Neural cell (in vitro differentiated cells): ENCODE measurements around the gene RALGPS1. TPM values are rescaled to one million over a fixed set of nuclear protein-coding genes. Genes with fewer than 3 reads are reported as not detected.

Experiments
- H2AFZ ChIP-seq: fragments of 200-600, 300-800 bp; sonication (generic), shearing (Covaris generic); 2 replicates; pipeline ENCODE4 v1.6.0; 2014; ENCODE audit warnings: low read depth, mild to moderate bottlenecking, antibody characterized with exemption, low read length, moderate library complexity
- H3F3A ChIP-seq: fragments of 200-600 bp; shearing (Covaris generic); 2 replicates; pipeline ENCODE4 v1.6.1; 2016; ENCODE audit warnings: mild to moderate bottlenecking, moderate library complexity, mixed read lengths, antibody characterized with exemption, low read length; ENCODE audit not compliant: insufficient read depth, poor library complexity, severe bottlenecking
- H3K27ac ChIP-seq: fragments of 200-600, 300-800 bp; sonication (generic), shearing (Covaris generic); 2 replicates; pipeline ENCODE4 v1.5.1; 2014; ENCODE audit warnings: mild to moderate bottlenecking, low read length, moderate library complexity
- H3K27me3 ChIP-seq: fragments of 300-800, 200-600 bp; sonication (generic), shearing (Covaris generic); 2 replicates; pipeline ENCODE4 v1.6.0; 2014; ENCODE audit warnings: mild to moderate bottlenecking, low read depth, low read length, moderate library complexity; ENCODE audit not compliant: insufficient read depth
- H3K36me3 ChIP-seq: fragments of 300-800, 200-600 bp; sonication (generic), shearing (Covaris generic); 2 replicates; pipeline ENCODE4 v1.5.1; 2014; ENCODE audit warnings: mild to moderate bottlenecking, antibody characterized with exemption, low read length, moderate library complexity; ENCODE audit not compliant: insufficient read depth
- H3K4me2 ChIP-seq: fragments of 300-800, 200-600 bp; sonication (generic), shearing (Covaris generic); 2 replicates; pipeline ENCODE4 v1.6.0; 2014; ENCODE audit warnings: mild to moderate bottlenecking, low read length
- H3K4me3 ChIP-seq: fragments of 300-800, 200-600 bp; sonication (generic), shearing (Covaris generic); 2 replicates; pipeline ENCODE4 v1.5.1; 2014; ENCODE audit warnings: mild to moderate bottlenecking, low read length, moderate library complexity
- H3K79me2 ChIP-seq: fragments of 200-600 bp; shearing (Covaris generic); replicated peaks from 2 replicates; pipeline ENCODE4 v1.6.0; 2014; ENCODE audit warnings: mild to moderate bottlenecking, low read length, moderate library complexity; ENCODE audit not compliant: insufficient read depth
- H3K9ac ChIP-seq: fragments of 300-800, 200-600 bp; sonication (generic), shearing (Covaris generic); 2 replicates; pipeline ENCODE4 v1.6.1; 2016; ENCODE audit warnings: mild to moderate bottlenecking, low read length, mixed read lengths
- H3K9me2 ChIP-seq: fragments of 200-600 bp; shearing (Covaris generic); 2 replicates; pipeline ENCODE4 v1.6.1; 2016; ENCODE audit warnings: mild to moderate bottlenecking, low read length, mixed read lengths; ENCODE audit not compliant: insufficient read depth
- H3K9me3 ChIP-seq: fragments of 200-600, 300-800 bp; sonication (generic), shearing (Covaris generic); 2 replicates; pipeline ENCODE4 v1.6.1; 2016; ENCODE audit warnings: mild to moderate bottlenecking, mixed run types, low read length, moderate library complexity, mixed read lengths
- H4K20me1 ChIP-seq: fragments of 200-600 bp; shearing (Covaris generic); 2 replicates; pipeline ENCODE4 v1.6.1; 2016; ENCODE audit warnings: mild to moderate bottlenecking, mixed run types; ENCODE audit not compliant: insufficient read depth
- CTCF ChIP-seq: fragments of 450-650 bp; IDR thresholded peaks from 2 replicates; pipeline ENCODE4 v1.5.1; 2014; ENCODE audit warnings: antibody characterized with exemption, mild to moderate bottlenecking, moderate library complexity; ENCODE audit not compliant: poor library complexity, severe bottlenecking
- EP300 ChIP-seq: fragments of 450-650 bp; conservative IDR thresholded peaks from 2 replicates; pipeline ENCODE4 v1.6.1; 2014; ENCODE audit warnings: antibody characterized with exemption, mild to moderate bottlenecking, moderate library complexity; ENCODE audit not compliant: poor library complexity, severe bottlenecking
- EZH2 ChIP-seq: fragments of 200-600, 300-800 bp; shearing (Covaris generic), sonication (generic); IDR thresholded peaks from 2 replicates; pipeline ENCODE4 v1.6.1; 2014; ENCODE audit warnings: antibody characterized with exemption, low read length, borderline replicate concordance, mild to moderate bottlenecking; ENCODE audit not compliant: insufficient read depth, poor library complexity, severe bottlenecking
- MXI1 ChIP-seq: fragments of 450-650 bp; conservative IDR thresholded peaks from 2 replicates; pipeline ENCODE4 v1.6.1; 2014; ENCODE audit warnings: antibody characterized with exemption, mild to moderate bottlenecking; ENCODE audit not compliant: poor library complexity, severe bottlenecking
- POLR2AphosphoS5 ChIP-seq: IDR thresholded peaks from 2 replicates; pipeline ENCODE4 v1.6.1; 2012
- RAD21 ChIP-seq: fragments of 450-650 bp; conservative IDR thresholded peaks from 2 replicates; pipeline ENCODE4 v1.6.1; 2014; ENCODE audit warnings: antibody characterized with exemption, mild to moderate bottlenecking, moderate library complexity
- REST ChIP-seq: IDR thresholded peaks from 2 replicates; pipeline ENCODE4 v1.6.1; 2012; ENCODE audit warnings: borderline replicate concordance
- SMC3 ChIP-seq: fragments of 450-650 bp; conservative IDR thresholded peaks from 2 replicates; pipeline ENCODE4 v1.6.1; 2014; ENCODE audit warnings: antibody characterized with exemption, mild to moderate bottlenecking, moderate library complexity; ENCODE audit not compliant: poor library complexity
- TAF1 ChIP-seq: IDR thresholded peaks from 2 replicates; pipeline ENCODE4 v1.6.1; 2012; ENCODE audit warnings: low read depth
- polyA plus RNA-seq: library from polyadenylated mRNA; depleted of rRNA; stranded (reverse); fragments of >200 nt; gene quantifications from 2 replicates; pipeline ENCODE4 v1.2.3, GENCODE V29; 2014

Gene RALGPS1
- polyA plus RNA-seq, 1 donor from 2014 or later: 37.1 TPM

- no peaks in the 10 kb centered on the region for H4K20me1 ChIP-seq
- H3K27ac ChIP-seq: no peak overlapping the region
- H2AFZ ChIP-seq: no peak overlapping the region
- H3K9me3 ChIP-seq: no peaks in the 10 kb centered on the region
- H3K27me3 ChIP-seq: no peaks in the 10 kb centered on the region
- H3K4me2 ChIP-seq: no peak overlapping the region
- no peaks in the 10 kb centered on the region for H3K36me3 ChIP-seq
- H3K4me3 ChIP-seq: no peak overlapping the region
- TF ChIP-seq REST (no peak), MXI1 (no peak), CTCF (no peak), TAF1 (no peak), POLR2AphosphoS5 (no peak), EP300 (no peak), EZH2 (no peak), RAD21 (no peak), SMC3 (no peak)
- H3F3A ChIP-seq: no peaks in the 10 kb centered on the region
- H3K9me2 ChIP-seq: no peaks in the 10 kb centered on the region
- H3K9ac ChIP-seq: no peak overlapping the region
- no peaks in the 10 kb centered on the region for H3K79me2 ChIP-seq
Observed at GRCh38 chr9:126894052-126894603, 20.5 kb upstream of the RALGPS1 start.

- Histone ChIP-seq H2AFZ (no peak overlapping the region), H3K9me3 (peaks cover 6% of the 10 kb centered on the region), H3K4me3 (no peak overlapping the region), H4K20me1 (no peaks in the 10 kb centered on the region), H3K27me3 (no peaks in the 10 kb centered on the region), H3F3A (no peaks in the 10 kb centered on the region), H3K9me2 (no peaks in the 10 kb centered on the region), H3K27ac (no peak overlapping the region), H3K79me2 (no peaks in the 10 kb centered on the region), H3K36me3 (no peaks in the 10 kb centered on the region), H3K4me2 (no peak overlapping the region), H3K9ac (no peak overlapping the region)
- TF ChIP-seq SMC3 (no peak), EP300 (no peak), CTCF (no peak), MXI1 (no peak), REST (no peak), TAF1 (no peak), RAD21 (no peak), POLR2AphosphoS5 (no peak), EZH2 (no peak)
Observed at GRCh38 chr9:126902210-126902609, 12.4 kb upstream of the RALGPS1 start.
